GM12892 (cell line): ENCODE data around the gene RFNG.

Source experiments
- POLR2A ChIP-seq: IDR thresholded peaks from 2 replicates; pipeline ENCODE4 v1.6.1; 2011; ENCODE audit warnings: low read depth, low read length, control low read depth
- POLR2AphosphoS5 ChIP-seq: IDR thresholded peaks from 2 replicates; pipeline ENCODE4 v1.6.1; 2011; ENCODE audit warnings: low read depth, low read length, control low read depth
- TAF1 ChIP-seq: IDR thresholded peaks from 2 replicates; pipeline ENCODE4 v1.6.1; 2011; ENCODE audit warnings: low read depth, mild to moderate bottlenecking, control low read depth, low read length, borderline replicate concordance

- TF ChIP-seq POLR2A (no peak), TAF1 (no peak), POLR2AphosphoS5 (no peak)
Measured at GRCh38 chr17:82058230-82058854, 6.7 kb upstream of the RFNG start.
